DND-41 (cell line): Measurements from ENCODE around the gene GRIK4.

Experiments used
- ATAC-seq: fragments of 200-7000 bp; cut with Tn5 transposase; 3 replicates; pipeline ENCODE4 v1.9.1; 2021; ENCODE audit warnings: low read depth; ENCODE audit not compliant: insufficient read depth
- DNase-seq: peaks from one replicate; pipeline ENCODE4 v3.0.0-alpha.2; 2020
- H2AFZ ChIP-seq: 2 replicates; pipeline ENCODE4 v1.6.0; 2012; ENCODE audit warnings: low read depth, low read length
- H3K27ac ChIP-seq: 2 replicates; pipeline ENCODE4 v1.5.1; 2012; ENCODE audit warnings: low read length, inconsistent platforms
- H3K27me3 ChIP-seq: fragments of 200-600 bp; sonication (generic); 2 replicates; pipeline ENCODE4 v1.6.0; 2012; ENCODE audit warnings: low read length, mild to moderate bottlenecking, inconsistent platforms; ENCODE audit not compliant: insufficient read depth, poor library complexity
- H3K36me3 ChIP-seq: 2 replicates; pipeline ENCODE4 v1.5.1; 2012; ENCODE audit warnings: low read length, inconsistent platforms; ENCODE audit not compliant: insufficient read depth
- H3K4me1 ChIP-seq: 2 replicates; pipeline ENCODE4 v1.5.1; 2012; ENCODE audit warnings: mild to moderate bottlenecking, low read length; ENCODE audit not compliant: insufficient read depth
- H3K4me2 ChIP-seq: 2 replicates; pipeline ENCODE4 v1.6.0; 2012; ENCODE audit warnings: mild to moderate bottlenecking, moderate library complexity, low read length, inconsistent platforms; ENCODE audit not compliant: insufficient read depth
- H3K4me3 ChIP-seq, 2 experiments: fragments of 200-600 bp in 1 of 2; shearing (Covaris generic) in 1 of 2; 2 replicates each; pipeline ENCODE4 v1.5.1; 2012 to 2016; ENCODE audit warnings: inconsistent platforms in 2 of 2, low read length in 2 of 2, mild to moderate bottlenecking in 2 of 2, low read depth in 1 of 2, moderate library complexity in 1 of 2
- H3K79me2 ChIP-seq: 2 replicates; pipeline ENCODE4 v1.6.0; 2012; ENCODE audit warnings: low read length, inconsistent platforms; ENCODE audit not compliant: insufficient read depth
- H3K9ac ChIP-seq: 2 replicates; pipeline ENCODE4 v1.6.0; 2012; ENCODE audit warnings: low read depth, mild to moderate bottlenecking, inconsistent platforms, low read length, moderate library complexity
- H3K9me3 ChIP-seq: 2 replicates; pipeline ENCODE4 v1.5.1; 2012; ENCODE audit warnings: low read length, moderate library complexity, mild to moderate bottlenecking, inconsistent platforms; ENCODE audit not compliant: insufficient read depth, severe bottlenecking
- H4K20me1 ChIP-seq: 2 replicates; pipeline ENCODE4 v1.6.0; 2012; ENCODE audit warnings: low read length; ENCODE audit not compliant: insufficient read depth
- CTCF ChIP-seq: IDR thresholded peaks from 2 replicates; pipeline ENCODE4 v1.5.1; 2012; ENCODE audit warnings: borderline replicate concordance, low read length, moderate library complexity, mild to moderate bottlenecking; ENCODE audit not compliant: poor library complexity, severe bottlenecking; ENCODE audit errors: extremely low read depth
- EZH2 ChIP-seq: IDR thresholded peaks from 3 replicates; pipeline ENCODE4 v1.6.1; 2012; ENCODE audit warnings: borderline replicate concordance, low read depth, mild to moderate bottlenecking, moderate library complexity, low read length, inconsistent platforms; ENCODE audit not compliant: severe bottlenecking

Gene GRIK4

GRCh38 chr11:120652705-120653335 is 141.3 kb downstream of the GRIK4 start:
- Histone ChIP-seq H2AFZ (no peak overlapping the region), H4K20me1 (no peaks in the 10 kb centered on the region), H3K9ac (no peak overlapping the region), H3K4me1 (no peaks in the 10 kb centered on the region), H3K4me2 (no peak overlapping the region), H3K27me3 (no peaks in the 10 kb centered on the region), H3K27ac (no peak overlapping the region), H3K4me3 (no peak overlapping the region), H3K36me3 (no peaks in the 10 kb centered on the region), H3K79me2 (no peaks in the 10 kb centered on the region), H3K9me3 (no peaks in the 10 kb centered on the region)
- DNase-seq = peak; percentile 19
- TF ChIP-seq EZH2 (no peak), CTCF (no peak)
- no peak for ATAC-seq

DNA sequence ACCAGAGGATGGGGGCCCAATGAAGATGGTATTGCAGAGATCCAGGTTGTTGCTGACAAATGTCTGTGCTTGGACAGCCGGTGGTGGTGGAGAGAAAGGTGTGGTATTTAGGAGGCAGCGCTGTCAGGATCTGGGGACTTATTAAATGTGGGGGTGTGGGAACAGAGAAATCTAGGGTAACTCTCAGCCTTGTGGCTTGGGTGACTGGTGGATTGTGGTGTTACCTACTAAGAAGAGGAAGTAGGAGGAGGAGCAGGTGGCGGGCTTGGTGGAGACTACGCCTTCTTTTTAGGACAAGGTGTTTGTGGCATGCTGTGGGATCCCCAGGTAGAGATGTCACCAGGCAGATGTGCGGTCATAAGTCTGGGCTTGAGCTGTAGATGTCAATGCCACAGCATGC is 144.0 kb downstream of the GRIK4 start:
- TF ChIP-seq EZH2 = no peak
- no peak for TF ChIP-seq CTCF
- Histone ChIP-seq H3K4me3 (no peak overlapping the region), H3K9me3 (no peaks in the 10 kb centered on the region), H3K36me3 (no peaks in the 10 kb centered on the region), H3K27ac (no peak overlapping the region), H3K9ac (no peak overlapping the region), H2AFZ (no peak overlapping the region), H3K79me2 (no peaks in the 10 kb centered on the region), H3K27me3 (no peaks in the 10 kb centered on the region), H4K20me1 (no peaks in the 10 kb centered on the region), H3K4me1 (no peaks in the 10 kb centered on the region), H3K4me2 (no peak overlapping the region)
- DNase-seq (no peak), ATAC-seq (no peak)

DNA sequence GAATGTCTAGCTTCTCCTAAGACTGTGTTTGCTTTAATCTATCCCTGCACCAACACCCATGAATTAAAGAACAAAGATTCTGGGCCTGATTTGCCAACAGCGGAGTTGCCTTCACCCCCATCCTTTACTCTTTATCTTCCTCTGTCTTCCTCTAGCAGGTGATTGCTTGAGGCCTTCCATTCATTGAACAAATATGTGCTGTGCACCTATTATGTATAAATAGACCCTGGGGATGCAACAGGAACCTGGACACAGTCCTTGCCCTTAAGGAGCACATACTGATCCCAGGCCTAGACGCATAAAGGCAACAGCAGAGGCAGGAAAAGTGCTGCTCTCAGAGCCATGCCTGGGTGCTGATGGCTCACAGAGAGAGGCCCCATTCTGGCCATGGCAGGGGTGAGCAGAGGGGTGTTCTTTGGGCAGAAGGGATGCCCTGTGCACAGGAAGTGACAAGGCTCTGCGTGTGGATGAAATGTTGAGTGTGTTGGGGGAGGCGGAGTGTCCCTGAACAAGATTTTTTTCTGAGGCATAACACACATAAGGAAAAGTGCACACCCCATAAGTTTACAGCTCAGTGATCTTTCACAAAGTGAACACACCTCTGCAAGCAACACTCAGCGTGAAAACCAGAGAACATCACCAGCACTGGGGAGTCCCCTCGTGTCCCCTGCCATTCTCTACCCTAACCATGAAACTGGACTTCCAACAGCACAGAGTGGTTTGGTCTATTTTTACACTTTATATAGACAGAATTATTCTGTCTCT is 145.9 kb downstream of the GRIK4 start:
- H3K4me2 ChIP-seq = no peak overlapping the region
- H3K27ac ChIP-seq = no peak overlapping the region
- no peak for ATAC-seq
- H3K4me3 ChIP-seq = no peak overlapping the region
- H3K9ac ChIP-seq = no peak overlapping the region
- no peak overlapping the region for H2AFZ ChIP-seq
- no peaks in the 10 kb centered on the region for H3K79me2 ChIP-seq
- H3K27me3 ChIP-seq = no peaks in the 10 kb centered on the region
- no peak for DNase-seq
- TF ChIP-seq CTCF = no peak
- TF ChIP-seq EZH2 = no peak
- H4K20me1 ChIP-seq = 0 out of 2 replicates have a peak, but pooled peaks cover 9% of the 10 kb centered on the region
- H3K4me1 ChIP-seq = no peaks in the 10 kb centered on the region
- H3K36me3 ChIP-seq = no peaks in the 10 kb centered on the region
- no peaks in the 10 kb centered on the region for H3K9me3 ChIP-seq
